GM19238 (cell line): ENCODE measurements around the gene TSPAN9.
A peak's percentile ranks its signal among the peaks of the same experiment; 100 is the strongest.

ENCODE experiments used
- DNase-seq: peaks from one replicate; pipeline ENCODE4 v3.0.0; 2011; ENCODE audit warnings: low spot score; ENCODE audit not compliant: insufficient read length

TSPAN9 gene

GRCh38 chr12:3293446-3294161 lies 216.4 kb downstream of the TSPAN9 start:
- DNase-seq: no peak

GRCh38 chr12:3294481-3294911 lies 217.3 kb downstream of the TSPAN9 start:
- DNase-seq: no peak

GRCh38 chr12:3295225-3295624 lies 218.0 kb downstream of the TSPAN9 start:
- no peak for DNase-seq

GRCh38 chr12:3295646-3296408 lies 218.6 kb downstream of the TSPAN9 start:
- no peak for DNase-seq

GRCh38 chr12:3296409-3296701 lies 219.2 kb downstream of the TSPAN9 start:
- no peak for DNase-seq

- no peak for DNase-seq
Observed at GRCh38 chr12:3298603-3299002, 221.4 kb downstream of the TSPAN9 start.

- peak; percentile 79 for DNase-seq
Observed at GRCh38 chr12:3299929-3300832, 223.0 kb downstream of the TSPAN9 start.

- DNase-seq: no peak
Observed at GRCh38 chr12:3300833-3301401, 223.7 kb downstream of the TSPAN9 start.

GRCh38 chr12:3302401-3303041 lies 225.3 kb downstream of the TSPAN9 start:
- no peak for DNase-seq

GRCh38 chr12:3303410-3304136 lies 226.4 kb downstream of the TSPAN9 start:
- no peak for DNase-seq

- DNase-seq: no peak
Observed at GRCh38 chr12:3304436-3305165, 227.4 kb downstream of the TSPAN9 start.

- no peak for DNase-seq
Observed at GRCh38 chr12:3305464-3305863, 228.3 kb downstream of the TSPAN9 start.

- no peak for DNase-seq
Observed at GRCh38 chr12:3305904-3306619, 228.9 kb downstream of the TSPAN9 start.

- no peak for DNase-seq
Observed at GRCh38 chr12:3307389-3307788, 230.2 kb downstream of the TSPAN9 start.

- no peak for DNase-seq
Observed at GRCh38 chr12:3308063-3308462, 230.9 kb downstream of the TSPAN9 start.

GRCh38 chr12:3308609-3309008 lies 231.4 kb downstream of the TSPAN9 start:
- no peak for DNase-seq

- DNase-seq: no peak
Observed at GRCh38 chr12:3309805-3310204, 232.6 kb downstream of the TSPAN9 start.

- no peak for DNase-seq
Observed at GRCh38 chr12:3310271-3311026, 233.3 kb downstream of the TSPAN9 start.
